Activated CD8-positive, alpha-beta T cell treated with anti-CD3 and anti-CD28 coated beads for 36 hours (primary cell): ENCODE data around the gene ALDH18A1. TPM values are rescaled to one million over a fixed set of nuclear protein-coding genes. Genes with fewer than 3 reads are reported as not detected.
"Not testable (repeated sequence)": the region's sequence is repeated elsewhere in the genome, so short reads cannot be mapped to it uniquely, and the experiment has no call there.

Experiments
- ATAC-seq: fragments of 200-7000 bp; cut with Tn5 transposase; one replicate; pipeline ENCODE4 v1.10.0; 2021; ENCODE audit warnings: mild to moderate bottlenecking, moderate library complexity
- CTCF ChIA-PET: fragments of 350-600 bp; sonication (Branson Sonifier 250); formaldehyde crosslinking; loops from one replicate; lab custom pipeline; 2021; ENCODE audit warnings: antibody characterized with exemption; lab: Charles Lee
- POLR2A ChIA-PET: fragments of 350-600 bp; sonication (Branson Sonifier 250); formaldehyde crosslinking; loops from one replicate; lab custom pipeline; 2021; ENCODE audit warnings: antibody characterized with exemption; lab: Charles Lee
- DNase-seq: peaks from one replicate; pipeline ENCODE4 v3.0.0-alpha.2; 2020
- H3K27ac Mint-ChIP-seq: one replicate; pipeline ENCODE4 v1.8.0; 2021; ENCODE audit warnings: mild to moderate bottlenecking, mixed read lengths
- H3K27me3 Mint-ChIP-seq: one replicate; pipeline ENCODE4 v1.8.0; 2021; ENCODE audit warnings: mixed read lengths
- H3K36me3 Mint-ChIP-seq: one replicate; pipeline ENCODE4 v1.8.0; 2021; ENCODE audit warnings: low read depth, mixed read lengths
- H3K4me1 Mint-ChIP-seq: one replicate; pipeline ENCODE4 v1.8.0; 2021; ENCODE audit warnings: low read depth, mixed read lengths
- H3K4me3 Mint-ChIP-seq: one replicate; pipeline ENCODE4 v1.8.0; 2021; ENCODE audit warnings: mild to moderate bottlenecking, moderate library complexity, mixed read lengths
- H3K9me3 Mint-ChIP-seq: one replicate; pipeline ENCODE4 v1.8.0; 2021; ENCODE audit warnings: mixed read lengths
- CTCF ChIP-seq: fragments of 200-600 bp; IDR thresholded peaks from one replicate; pipeline ENCODE4 v1.8.0; 2022; ENCODE audit warnings: antibody characterized with exemption, mild to moderate bottlenecking
- intact Hi-C: fragments of 100-400 bp; cut with micrococcal nuclease; formaldehyde crosslinking; loops from one replicate; pipeline ENCODE4 v1.10.0; 2022
- total RNA-seq, 2 experiments: library from RNA; stranded (reverse); gene quantifications; one replicate each; pipeline ENCODE4 v1.2.3, GENCODE V29; 2021

ALDH18A1 gene
- total RNA-seq, 2 experiments from 2014 or later, result 119 TPM

GRCh38 chr10:95635319-95635733, 21.2 kb downstream of the ALDH18A1 start:
- H3K36me3 Mint-ChIP-seq, result peaks cover 69% of the 10 kb centered on the region
- no peak overlapping the region for H3K27ac Mint-ChIP-seq
- DNase-seq (no peak), ATAC-seq (no peak)
- H3K4me1 Mint-ChIP-seq, result no peaks in the 10 kb centered on the region
- CTCF ChIA-PET, result interaction anchor here (0.9 to 1.3 kb wide), 2 partner anchors 34 to 35 kb away, joined by 3 to 4 read pairs; no protein-coding TSS in a partner anchor
- POLR2A ChIA-PET, result interaction anchor here (0.6 kb wide), 1 partner anchor 308 kb away, joined by 3 read pairs; no protein-coding TSS in a partner anchor
- no peaks in the 10 kb centered on the region for H3K9me3 Mint-ChIP-seq
- no peaks in the 10 kb centered on the region for H3K27me3 Mint-ChIP-seq
- intact Hi-C loops, result no loop called here
- TF ChIP-seq CTCF, result no peak
- H3K4me3 Mint-ChIP-seq, result no peak overlapping the region

- Mint-ChIP-seq H3K36me3 (peaks cover 66% of the 10 kb centered on the region), H3K4me3 (no peak overlapping the region), H3K27ac (no peak overlapping the region), H3K4me1 (no peaks in the 10 kb centered on the region), H3K27me3 (no peaks in the 10 kb centered on the region), H3K9me3 (no peaks in the 10 kb centered on the region)
- POLR2A ChIA-PET, result no interaction called here
- DNase-seq (no peak), ATAC-seq (no peak)
- intact Hi-C loops, result no loop called here
- CTCF ChIA-PET, result no interaction called here
- no peak for TF ChIP-seq CTCF
Measured at GRCh38 chr10:95628786-95629185, 27.7 kb downstream of the ALDH18A1 start.

GRCh38 chr10:95626500-95626899, 30.0 kb downstream of the ALDH18A1 start:
- Mint-ChIP-seq H3K27me3 (no peaks in the 10 kb centered on the region), H3K36me3 (peaks cover 52% of the 10 kb centered on the region), H3K4me3 (no peak overlapping the region), H3K9me3 (no peaks in the 10 kb centered on the region), H3K27ac (no peak overlapping the region), H3K4me1 (no peaks in the 10 kb centered on the region)
- POLR2A ChIA-PET, result interaction anchor here (0.6 to 0.7 kb wide), 2 partner anchors 15 to 63 kb away, joined by 3 to 4 read pairs; no protein-coding TSS in a partner anchor
- no peak for TF ChIP-seq CTCF
- intact Hi-C loops, result no loop called here
- CTCF ChIA-PET, result no interaction called here
- DNase-seq (no peak), ATAC-seq (no peak)

GRCh38 chr10:95620415-95620814, 36.1 kb downstream of the ALDH18A1 start:
- peaks cover 51% of the 10 kb centered on the region for H3K36me3 Mint-ChIP-seq
- H3K27ac Mint-ChIP-seq, ATAC-seq, H3K4me1 Mint-ChIP-seq, intact Hi-C loops, H3K4me3 Mint-ChIP-seq, H3K27me3 Mint-ChIP-seq, H3K9me3 Mint-ChIP-seq, DNase-seq, CTCF ChIA-PET, POLR2A ChIA-PET: not testable (repeated sequence)

GRCh38 chr10:95618101-95618500, 38.4 kb downstream of the ALDH18A1 start:
- intact Hi-C loops, result no loop called here
- Mint-ChIP-seq H3K4me3 (no peak overlapping the region), H3K27me3 (no peaks in the 10 kb centered on the region), H3K36me3 (peaks cover 63% of the 10 kb centered on the region), H3K4me1 (no peaks in the 10 kb centered on the region), H3K27ac (no peak overlapping the region), H3K9me3 (no peaks in the 10 kb centered on the region)
- DNase-seq (no peak), ATAC-seq (no peak)
- ChIA-PET CTCF (no interaction called here), POLR2A (no interaction called here)
- TF ChIP-seq CTCF, result no peak
